ENCODE measurements around the gene CPA5. TPM values are rescaled to one million over a fixed set of nuclear protein-coding genes. Genes with fewer than 3 reads are reported as not detected.

Gene CPA5
- total and polyA plus RNA-seq, 2 of the 8 experiments (the other 6 are each of a cell fraction or from before 2014, with no cell fraction given) = 0.12 TPM; not detected in 1

DNA sequence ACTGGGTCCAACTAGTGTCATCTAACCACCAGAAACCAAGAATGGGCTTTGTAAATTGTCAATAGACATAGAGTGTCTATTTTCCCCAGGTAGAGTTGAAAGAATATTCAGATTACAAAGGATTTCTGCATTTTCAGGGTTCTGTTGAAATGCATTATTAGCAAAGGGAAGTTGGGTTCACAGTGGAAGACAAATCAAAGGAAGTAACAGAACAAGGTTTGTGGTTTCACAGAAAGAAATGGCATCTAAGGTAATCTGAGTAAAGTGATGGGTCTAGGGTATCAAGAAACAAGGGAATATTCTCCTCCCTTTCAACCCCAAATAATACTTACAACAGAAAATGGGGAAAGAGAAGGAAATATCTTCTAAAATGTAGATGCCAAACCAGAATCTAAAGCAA is 70.4 kb downstream of the CPA5 start:
- Histone ChIP-seq H3K4ac (replicated peaks; ENCODE audit: insufficient read length, low read depth, low read length) (no peak overlapping the region), H2BK5ac (ENCODE audit: low read depth, low read length) (no peak overlapping the region), H2BK20ac (ENCODE audit: low read length) (no peak overlapping the region), H3K79me2 (ENCODE audit: control insufficient read depth in 1 of 2, insufficient read depth in 2 of 2, low read length in 2 of 2) (no peaks in the 10 kb centered on the region), H4K20me1 (replicated peaks in 1 of 2; ENCODE audit: control insufficient read depth in 1 of 2, insufficient read depth in 2 of 2, low read length in 2 of 2) (no peaks in the 10 kb centered on the region), H3K4me1 (replicated peaks in 1 of 4; ENCODE audit: control insufficient read depth in 3 of 4, insufficient read depth in 4 of 4, low read length in 3 of 4) (no peaks in the 10 kb centered on the region; a peak in 1 of 7 replicates), H2AK5ac (ENCODE audit: low read depth, low read length) (no peak overlapping the region), H3K23me2 (ENCODE audit: low read depth, low read length) (no peaks in the 10 kb centered on the region), H4K5ac (ENCODE audit: insufficient read length, low read depth, low read length) (no peak overlapping the region), H2BK12ac (ENCODE audit: low read depth, low read length) (no peak overlapping the region), H2BK15ac (ENCODE audit: low read length) (no peak overlapping the region), H3K18ac (ENCODE audit: extremely low read depth, low read length) (no peak overlapping the region), H2BK120ac (replicated peaks; ENCODE audit: low read depth, low read length) (no peak overlapping the region), H3K27me3 (replicated peaks in 1 of 4; ENCODE audit: control insufficient read depth in 3 of 4, extremely low read depth in 1 of 4, insufficient read depth in 3 of 4, low read length in 3 of 4) (no peaks in the 10 kb centered on the region), H3K79me1 (ENCODE audit: low read depth, low read length) (no peaks in the 10 kb centered on the region), H4K8ac (ENCODE audit: extremely low read depth, insufficient read depth, low read length) (no peak overlapping the region), H3K4me3 (ENCODE audit: extremely low read depth in 1 of 4, insufficient read depth in 2 of 4, low read depth in 3 of 4, low read length in 4 of 4) (no peak overlapping the region), H3K14ac (ENCODE audit: insufficient read length) (no peak overlapping the region), H3K9me3 (ENCODE audit: insufficient read depth in 2 of 2, low read depth in 1 of 2, low read length in 1 of 2) (no peaks in the 10 kb centered on the region), H3K4me2 (ENCODE audit: insufficient read depth in 1 of 2, low read depth in 2 of 2, low read length in 2 of 2) (no peak overlapping the region), H4K91ac (replicated peaks; ENCODE audit: insufficient read length, low read length) (no peak overlapping the region), H3K27ac (ENCODE audit: low read depth, low read length) (no peak overlapping the region), H3K56ac (replicated peaks; ENCODE audit: insufficient read length, low read depth, low read length) (no peak overlapping the region), H3K36me3 (ENCODE audit: control insufficient read depth in 2 of 4, insufficient read depth in 4 of 4, low read length in 3 of 4) (no peaks in the 10 kb centered on the region), H3K9ac (replicated peaks in 1 of 4; ENCODE audit: extremely low read depth in 1 of 4, low read depth in 3 of 4, low read length in 3 of 4) (no peak overlapping the region), H2AFZ (ENCODE audit: low read length) (no peak overlapping the region), H3K23ac (ENCODE audit: insufficient read length) (no peak overlapping the region)
- POLR2A ChIA-PET (ENCODE audit: partially characterized antibody) = no interaction called here
- FAIRE-seq (no peak), DNase-seq (ENCODE audit: low read depth in 1 of 2, low spot score in 2 of 2) (no peak)
- CTCF ChIA-PET (ENCODE audit: partially characterized antibody) = no interaction called here
- TF ChIP-seq, protein P1, sequence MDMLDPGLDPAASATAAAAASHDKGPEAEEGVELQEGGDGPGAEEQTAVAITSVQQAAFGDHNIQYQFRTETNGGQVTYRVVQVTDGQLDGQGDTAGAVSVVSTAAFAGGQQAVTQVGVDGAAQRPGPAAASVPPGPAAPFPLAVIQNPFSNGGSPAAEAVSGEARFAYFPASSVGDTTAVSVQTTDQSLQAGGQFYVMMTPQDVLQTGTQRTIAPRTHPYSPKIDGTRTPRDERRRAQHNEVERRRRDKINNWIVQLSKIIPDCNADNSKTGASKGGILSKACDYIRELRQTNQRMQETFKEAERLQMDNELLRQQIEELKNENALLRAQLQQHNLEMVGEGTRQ (IDR thresholded peaks at IDR 0.05; ENCODE audit: low read length) = no peak
- TF ChIP-seq BRCA1 (IDR thresholded peaks at IDR 0.05; ENCODE audit: low read depth, low read length) = no peak
- TF ChIP-seq, protein P2, sequence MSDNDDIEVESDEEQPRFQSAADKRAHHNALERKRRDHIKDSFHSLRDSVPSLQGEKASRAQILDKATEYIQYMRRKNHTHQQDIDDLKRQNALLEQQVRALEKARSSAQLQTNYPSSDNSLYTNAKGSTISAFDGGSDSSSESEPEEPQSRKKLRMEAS (IDR thresholded peaks at IDR 0.05) = no peak
- no peak for TF ChIP-seq KDM1A (IDR thresholded peaks at IDR 0.05; ENCODE audit: borderline replicate concordance, low read length)
- no peak for TF ChIP-seq JUN (IDR thresholded peaks at IDR 0.05; ENCODE audit: low read depth, low read length)
- no peak for TF ChIP-seq RXRA (IDR thresholded peaks at IDR 0.05; ENCODE audit: insufficient read depth, low read depth, low read length)

All from H1 (cell line).